CD4-positive, alpha-beta T cell treated with Interferon alpha-2 for 1 hour (primary cell): ENCODE results near the gene PKP3.

Experiments used
- DNase-seq, 2 donors: peaks; one replicate each; pipeline ENCODE4 v3.0.0-alpha.2; 2020 to 2022

PKP3 gene

DNA sequence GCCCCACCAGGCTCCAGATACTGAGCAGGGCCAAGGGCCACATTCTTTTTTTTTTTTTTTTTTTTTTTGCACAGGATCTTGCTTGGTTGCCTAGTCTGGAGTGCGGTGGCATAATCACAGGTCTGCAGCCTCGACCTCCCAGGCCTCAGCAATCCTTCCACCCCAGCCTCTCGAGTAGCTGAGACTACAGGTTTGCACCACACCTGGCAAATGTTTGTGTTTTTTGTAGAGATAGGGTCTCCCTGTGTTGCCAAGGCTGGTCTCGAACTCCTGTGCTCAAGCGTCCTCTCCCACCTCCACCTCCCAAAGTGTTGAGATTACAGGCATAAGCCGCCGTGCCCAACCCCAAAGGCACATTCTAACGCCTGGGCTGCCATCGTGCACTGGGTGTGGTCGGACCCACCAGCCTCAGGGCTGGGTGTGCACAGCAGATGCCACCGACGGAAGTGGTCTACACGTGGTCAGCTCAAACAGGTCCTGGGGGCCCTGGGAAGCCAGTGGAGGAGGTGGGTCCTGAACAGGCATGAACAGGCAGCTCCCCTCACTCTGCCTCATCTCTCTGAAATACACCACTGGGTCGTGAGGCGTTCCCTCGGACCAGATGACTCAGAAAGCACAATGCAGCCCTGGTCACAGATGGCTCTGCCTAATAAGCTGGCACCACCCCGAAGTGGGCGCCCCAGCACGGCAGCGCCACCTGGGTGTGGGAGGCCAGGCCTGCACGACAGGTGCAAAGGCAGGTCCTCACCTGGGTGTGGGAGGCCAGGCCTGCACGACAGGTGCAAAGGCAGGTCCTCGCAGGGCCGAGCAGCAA, 29.9 kb upstream of the PKP3 start:
- DNase-seq: peak; percentile 69 to 84

DNA sequence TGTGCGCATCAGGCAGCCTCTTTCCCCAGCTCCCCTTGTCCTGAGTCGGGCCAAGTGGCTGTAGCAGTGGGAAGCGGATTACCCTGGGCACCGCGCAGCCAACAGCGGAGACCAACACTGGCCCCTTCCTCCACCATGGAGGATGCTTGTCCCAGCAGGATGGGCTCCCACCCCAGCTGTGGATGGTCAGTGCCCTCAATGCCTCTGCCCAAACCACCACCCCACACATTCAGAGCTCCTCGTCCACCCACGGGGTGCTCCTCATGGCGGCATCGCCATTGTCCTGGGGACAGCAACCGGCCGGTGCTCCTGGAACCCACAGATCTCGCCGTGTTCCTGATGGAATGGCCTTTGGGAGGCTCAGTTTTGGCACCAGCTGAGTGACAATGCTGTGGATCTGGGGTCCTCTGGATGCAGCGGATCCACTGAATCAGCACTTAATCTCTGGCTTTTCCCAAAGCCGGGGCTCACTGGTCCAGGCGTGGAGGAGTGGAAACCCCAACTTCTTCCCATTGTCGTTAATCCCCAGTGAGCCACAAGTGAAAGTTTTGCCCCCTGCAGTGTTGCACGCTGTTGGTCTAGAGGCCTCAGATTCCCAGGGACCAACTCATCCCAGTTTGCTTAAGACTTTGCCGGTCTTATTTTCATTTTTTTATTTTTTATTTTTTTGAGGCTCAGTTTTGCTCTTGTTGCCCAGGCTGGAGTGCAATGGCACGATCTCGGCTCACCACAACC, 28.9 kb upstream of the PKP3 start:
- no peak for DNase-seq

DNA sequence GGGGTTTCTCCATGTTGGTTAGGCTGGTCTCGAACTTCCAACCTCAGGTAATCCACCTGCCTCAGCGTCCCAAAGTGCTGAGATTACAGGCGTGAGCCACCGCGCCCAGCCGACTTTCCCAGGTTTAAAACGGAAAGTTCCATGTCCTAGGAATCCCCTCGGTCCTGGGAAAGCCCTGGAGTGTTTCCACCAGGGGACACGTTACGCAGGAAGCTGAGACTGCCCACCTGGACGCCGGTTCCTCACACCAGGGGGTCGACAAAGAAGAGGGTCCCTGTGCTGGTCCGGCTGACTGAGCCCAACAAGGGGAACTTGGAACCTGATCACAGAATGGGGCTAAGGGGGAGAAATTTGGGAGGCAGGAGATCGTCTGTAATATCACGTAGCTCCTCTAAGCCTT, 28.2 kb upstream of the PKP3 start:
- DNase-seq: no peak

DNA sequence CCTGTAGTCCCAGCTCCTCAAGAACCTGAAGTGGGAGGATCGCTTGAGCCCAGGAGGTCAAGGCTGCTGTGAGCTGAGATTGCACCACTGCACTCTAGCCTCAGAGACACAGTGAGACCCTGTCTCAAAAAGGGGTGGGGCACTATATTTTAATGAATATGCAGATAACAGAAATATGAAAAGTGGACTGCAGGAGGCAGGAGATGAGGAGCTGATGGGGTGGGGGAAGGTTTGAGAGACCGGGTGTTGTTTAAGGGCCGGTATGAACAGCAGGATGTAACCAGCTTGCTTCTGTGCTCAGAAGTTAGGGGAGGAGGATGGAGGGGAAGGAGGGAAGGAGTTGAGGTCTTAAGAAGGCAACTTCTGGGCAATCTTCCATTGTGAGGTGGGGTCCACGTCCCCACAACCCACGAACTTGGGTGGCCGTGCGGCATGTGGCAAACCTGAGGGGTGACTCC, 26.0 kb upstream of the PKP3 start:
- no peak for DNase-seq

DNA sequence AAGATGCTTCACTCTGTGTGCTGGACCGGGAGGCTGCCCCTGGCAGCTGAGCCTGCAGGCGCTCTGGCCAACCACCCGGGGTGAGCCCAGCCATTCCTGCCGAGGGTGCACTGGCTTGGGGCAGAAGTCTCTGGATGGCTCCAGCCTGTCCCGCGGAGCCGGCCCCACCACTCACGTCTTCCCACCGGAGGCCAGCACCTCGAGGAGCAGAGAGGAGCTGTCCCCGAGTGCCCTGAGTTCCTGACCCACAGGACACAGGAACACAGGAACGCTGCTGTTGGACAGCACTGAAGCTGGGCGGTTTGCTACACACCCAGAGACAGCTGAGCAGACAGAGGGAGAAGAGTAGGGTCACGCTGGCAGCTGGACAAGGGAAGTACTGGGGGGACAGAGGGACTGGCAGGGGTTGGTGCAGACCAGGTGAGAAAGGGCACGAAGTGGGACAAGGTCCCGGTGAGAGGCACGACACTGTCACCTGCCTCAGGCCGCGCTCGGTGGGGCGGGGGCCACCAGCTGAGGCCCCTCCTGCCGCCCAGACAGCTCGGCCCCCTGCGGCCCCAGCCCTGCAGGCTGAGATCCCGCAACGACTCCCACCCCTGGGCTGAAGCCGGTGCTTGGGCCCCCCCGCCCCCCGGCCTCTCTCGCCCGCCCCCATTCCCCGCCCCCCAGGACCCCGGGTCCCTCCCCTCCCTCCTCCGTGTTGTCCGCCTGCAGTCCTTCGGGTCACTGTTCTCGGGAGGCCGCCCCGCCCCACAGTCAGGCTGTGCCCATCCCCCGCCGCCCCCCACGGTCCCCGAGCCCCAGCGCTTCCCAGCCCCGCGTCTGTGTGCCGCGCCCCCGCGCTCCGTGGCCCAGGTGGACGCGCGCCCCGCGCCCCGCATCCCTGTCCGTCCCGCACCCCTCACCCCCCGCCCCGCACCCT, 25.3 kb upstream of the PKP3 start:
- DNase-seq: no peak

DNA sequence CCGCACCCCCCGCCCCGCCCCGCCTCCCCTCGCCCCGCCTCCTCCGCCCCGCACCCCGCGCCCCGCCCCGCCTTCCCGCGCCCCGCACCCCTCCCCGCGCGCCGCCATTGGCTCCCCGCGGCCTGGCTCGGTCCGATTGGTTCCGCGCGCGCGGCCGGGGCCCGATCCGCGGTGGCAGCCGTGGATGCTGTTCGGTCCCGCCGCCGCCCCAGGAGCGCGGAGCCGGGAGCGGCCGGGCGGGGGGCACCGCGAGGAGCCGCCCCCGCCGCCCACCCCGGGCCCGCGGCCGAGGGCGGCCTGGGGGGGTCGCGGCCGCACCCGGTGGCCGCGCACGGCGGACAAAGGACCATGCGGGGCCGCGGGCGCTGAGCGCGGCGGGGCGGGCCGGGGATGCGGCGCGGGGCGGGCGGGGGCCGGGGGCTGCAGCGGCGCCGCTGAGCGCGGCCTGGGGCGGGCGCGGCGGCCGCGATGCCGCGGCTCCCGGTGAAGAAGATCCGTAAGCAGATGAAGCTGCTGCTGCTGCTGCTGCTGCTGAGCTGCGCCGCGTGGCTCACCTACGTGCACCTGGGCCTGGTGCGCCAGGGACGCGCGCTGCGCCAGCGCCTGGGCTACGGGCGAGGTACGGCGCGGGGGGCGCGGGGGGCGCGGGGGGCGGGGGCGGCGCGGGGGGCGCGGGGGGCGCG, 24.5 kb upstream of the PKP3 start, which contains the start of gene B4GALNT4:
Gene B4GALNT4, plus strand, starts transcription at position 164 of the 683 bp plus-strand sequence. Its CDS starts 305 bp downstream, at position 469.
- DNase-seq: peak in 1 of 2 donors; percentile 44

DNA sequence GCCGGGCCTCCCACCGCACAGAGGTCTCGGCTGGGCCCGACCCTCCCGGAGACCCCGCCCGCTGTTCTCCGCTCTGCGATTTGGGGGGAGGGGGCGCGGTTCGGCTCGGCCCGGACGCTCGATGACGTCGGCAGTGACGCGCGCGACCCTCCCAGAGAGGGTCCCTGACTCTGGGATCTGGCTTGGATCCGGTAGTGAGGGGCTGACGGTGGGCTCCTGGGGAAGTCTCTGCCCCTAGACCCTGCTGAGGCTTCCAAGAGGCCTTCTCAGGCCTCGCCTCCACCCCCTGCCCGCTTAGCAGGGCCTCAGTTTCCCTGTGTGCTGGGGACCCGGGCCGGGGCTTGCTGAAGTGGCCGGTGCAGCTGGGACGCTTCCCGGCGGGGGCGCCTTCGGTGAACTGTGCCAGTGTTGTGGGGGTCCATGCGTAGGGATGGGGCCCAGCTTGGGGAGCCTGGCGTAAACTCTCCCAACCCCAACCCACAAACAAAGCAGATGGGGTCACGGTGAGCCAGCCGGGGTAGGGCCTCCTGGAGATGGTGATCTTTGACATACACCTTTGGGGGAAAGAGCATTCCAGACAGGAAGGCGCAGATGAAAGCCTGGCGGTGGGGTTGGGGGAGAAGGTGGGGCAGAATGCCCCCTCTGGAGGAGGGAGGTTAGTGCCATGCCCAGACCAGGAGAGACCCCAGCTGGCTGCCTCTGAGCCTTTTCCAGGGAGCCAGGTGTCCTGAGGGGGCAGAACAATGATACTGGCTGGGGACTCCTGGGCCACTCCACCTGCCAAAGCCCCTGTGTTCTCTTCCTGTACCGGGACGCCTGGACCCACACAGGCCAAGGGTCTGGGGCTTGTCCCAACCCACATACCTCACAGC, 23.7 kb upstream of the PKP3 start:
- DNase-seq: no peak

DNA sequence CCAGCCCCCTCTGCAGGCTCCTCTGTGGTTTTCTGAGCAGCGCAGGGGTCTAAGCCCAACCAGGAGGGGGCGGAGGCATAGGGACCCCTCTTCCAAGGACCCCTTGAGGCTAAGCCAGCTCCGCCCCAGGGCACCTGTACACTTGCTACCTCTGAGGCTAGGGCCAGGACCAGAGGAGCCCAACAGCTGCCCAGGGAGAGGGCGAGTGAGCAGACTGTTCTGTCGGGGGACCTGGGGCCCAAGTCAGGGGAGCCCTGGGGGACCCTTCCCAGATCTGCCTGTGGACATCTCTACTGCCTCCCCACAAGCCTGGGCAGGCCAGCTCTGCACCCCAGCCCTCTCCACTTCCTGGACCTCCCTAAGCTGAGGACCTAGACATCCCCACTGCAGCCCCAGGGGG, 23.0 kb upstream of the PKP3 start:
- no peak for DNase-seq

DNA sequence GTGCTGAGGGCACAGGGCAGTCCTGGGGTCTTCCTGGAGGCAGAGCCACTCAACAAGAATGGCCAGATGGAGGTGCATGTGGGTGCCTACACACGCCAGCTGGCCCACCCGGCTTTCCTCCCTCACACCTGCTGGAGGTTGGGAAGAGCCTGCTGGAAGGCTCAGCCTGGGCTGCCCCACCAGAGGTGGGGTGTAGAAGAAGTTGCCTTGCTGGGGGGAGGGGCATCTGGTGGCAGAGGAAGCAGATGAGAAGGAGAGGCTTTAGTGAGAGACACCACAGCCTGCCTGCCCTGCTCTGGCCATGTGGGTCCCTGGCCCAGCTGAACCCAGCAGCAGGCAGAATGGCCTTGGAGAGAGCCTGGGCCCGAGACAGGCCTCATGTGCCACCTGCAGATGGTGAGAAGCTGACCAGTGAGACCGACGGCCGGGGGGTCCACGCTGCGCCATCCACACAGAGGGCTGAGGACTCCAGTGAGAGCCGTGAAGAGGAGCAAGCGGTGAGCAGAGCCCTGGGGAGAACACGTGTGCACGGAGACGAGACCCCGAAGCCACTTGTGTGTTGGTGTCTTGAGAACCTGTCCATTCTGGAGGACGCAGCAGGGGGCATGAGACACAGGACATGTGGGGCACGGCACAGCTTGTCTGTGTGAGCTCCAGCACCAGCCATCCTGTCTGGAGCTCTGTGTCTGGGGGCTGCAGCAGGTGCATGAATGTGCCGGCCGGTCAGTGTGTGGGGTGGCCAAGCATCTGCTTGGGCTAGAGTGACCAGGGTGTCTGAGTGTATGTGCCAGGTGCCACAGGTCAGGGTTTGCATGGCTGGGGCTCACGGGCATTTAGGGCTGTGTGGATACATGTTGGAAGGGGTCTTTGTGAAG, 22.1 kb upstream of the PKP3 start:
- DNase-seq: no peak

DNA sequence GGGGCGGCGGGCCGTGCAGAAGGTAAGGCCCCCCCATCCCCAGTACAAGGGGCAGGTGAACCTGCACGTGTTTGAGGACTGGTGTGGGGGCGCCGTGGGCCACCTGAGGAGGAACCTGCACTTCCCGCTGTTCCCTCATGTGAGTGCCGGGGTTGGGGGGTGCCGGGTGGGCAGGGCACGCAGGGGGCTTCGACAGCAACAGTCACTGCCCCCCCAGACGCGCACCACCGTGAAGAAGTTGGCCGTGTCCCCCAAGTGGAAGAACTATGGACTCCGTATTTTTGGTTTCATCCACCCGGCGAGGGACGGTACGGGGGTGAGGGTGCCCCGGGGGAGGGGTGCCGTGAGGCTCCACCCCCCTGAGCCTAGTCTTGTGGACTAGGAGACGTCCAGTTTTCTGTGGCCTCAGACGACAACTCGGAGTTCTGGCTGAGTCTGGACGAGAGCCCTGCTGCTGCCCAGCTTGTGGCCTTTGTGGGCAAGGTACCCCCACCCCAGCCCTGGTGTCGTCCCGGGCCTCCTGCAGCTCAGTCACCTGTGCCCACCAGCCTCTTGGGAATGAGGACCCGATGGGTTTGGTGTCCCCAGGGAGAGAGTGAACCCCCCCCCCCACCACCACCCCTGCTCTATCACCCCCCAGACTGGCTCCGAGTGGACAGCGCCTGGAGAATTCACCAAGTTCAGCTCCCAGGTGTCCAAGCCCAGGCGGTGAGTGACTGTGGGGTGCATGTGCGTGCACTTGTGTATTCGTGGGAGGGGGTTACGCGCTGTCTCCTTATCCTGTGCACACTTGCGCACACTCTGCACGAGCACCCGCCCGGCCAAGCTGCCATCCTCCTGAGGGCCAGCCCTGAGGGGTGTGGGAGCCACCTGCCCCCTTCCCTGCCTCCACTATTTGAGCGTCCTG, 20.9 kb upstream of the PKP3 start:
- no peak for DNase-seq

DNA sequence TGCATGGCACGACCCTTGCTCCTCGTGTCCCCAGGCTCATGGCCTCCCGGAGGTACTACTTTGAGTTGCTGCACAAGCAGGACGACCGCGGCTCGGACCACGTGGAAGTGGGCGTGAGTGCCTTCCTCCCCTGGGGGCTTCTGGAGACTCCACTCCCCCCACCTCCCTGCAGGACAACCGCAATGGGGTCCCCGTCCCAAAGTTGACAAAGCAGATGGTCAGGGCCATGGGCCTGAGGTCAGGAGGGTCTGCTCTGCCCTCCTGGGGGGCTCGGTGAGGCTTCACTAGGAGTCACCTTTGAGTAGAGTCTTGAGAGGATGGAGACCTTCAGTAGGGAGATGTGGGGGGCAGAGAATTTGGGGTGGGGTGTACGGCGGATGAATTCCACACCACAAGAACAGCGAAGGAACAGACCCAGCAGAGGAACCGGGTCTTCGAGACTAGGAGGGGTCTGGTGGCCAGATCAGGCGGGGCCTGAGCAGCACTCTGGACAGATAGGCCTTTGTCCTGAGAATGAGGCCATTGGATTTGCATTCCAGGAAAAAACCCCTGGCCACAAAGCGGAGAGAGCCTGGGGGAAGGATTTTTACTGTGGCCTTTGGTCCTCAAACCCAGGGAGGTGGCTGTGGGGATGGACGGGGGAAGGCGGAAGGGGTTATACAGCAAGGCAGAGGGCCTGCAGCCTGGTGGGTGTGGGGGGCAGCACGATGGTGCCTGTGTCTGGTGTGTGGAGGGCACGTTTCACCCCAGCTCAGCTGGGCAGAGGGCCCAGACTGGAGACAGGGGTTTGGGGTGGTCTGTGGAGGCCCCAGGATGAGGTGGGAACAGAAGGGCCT, 20.1 kb upstream of the PKP3 start:
- no peak for DNase-seq

DNA sequence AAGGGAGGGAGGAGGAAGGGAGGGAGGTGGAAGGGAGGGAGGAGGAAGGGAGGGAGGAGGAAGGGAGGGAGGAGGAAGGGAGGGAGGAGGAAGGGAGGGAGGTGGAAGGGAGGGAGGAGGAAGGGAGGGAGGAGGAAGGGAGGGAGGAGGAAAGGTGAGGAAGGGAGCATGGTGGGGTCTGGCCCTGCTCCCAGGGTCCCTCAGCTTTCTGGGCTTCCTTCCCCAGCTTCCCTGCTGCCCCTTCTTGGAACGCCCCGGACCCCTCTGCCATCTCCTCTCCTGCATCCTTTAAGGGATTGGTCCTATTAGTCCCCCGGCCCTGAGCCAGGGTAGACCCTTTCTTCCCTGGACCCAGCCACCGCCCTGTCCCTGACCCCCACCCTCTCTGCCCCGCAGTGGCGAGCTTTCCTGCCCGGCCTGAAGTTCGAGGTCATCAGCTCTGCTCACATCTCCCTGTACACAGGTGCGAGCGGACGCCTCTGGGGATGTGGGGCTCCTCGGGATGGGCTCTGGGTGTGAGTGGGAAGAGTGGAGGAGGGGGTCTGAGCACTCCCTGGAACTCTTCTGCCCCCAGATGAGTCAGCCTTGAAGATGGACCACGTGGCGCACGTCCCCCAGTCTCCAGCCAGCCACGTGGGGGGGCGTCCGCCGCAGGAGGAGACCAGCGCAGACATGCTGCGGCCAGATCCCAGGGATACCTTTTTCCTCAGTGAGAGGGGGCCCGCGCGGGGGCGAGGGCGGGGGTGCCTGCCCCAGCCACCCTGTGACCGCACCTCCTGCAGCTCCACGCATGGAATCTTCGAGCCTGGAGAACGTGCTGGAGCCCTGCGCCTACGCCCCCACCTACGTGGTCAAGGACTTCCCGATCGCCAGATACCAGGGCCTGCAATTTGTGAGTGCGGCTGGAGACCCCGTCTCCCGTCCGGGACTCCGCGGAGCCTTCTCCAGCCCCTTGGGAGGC, 18.7 kb upstream of the PKP3 start:
- DNase-seq: no peak

DNA sequence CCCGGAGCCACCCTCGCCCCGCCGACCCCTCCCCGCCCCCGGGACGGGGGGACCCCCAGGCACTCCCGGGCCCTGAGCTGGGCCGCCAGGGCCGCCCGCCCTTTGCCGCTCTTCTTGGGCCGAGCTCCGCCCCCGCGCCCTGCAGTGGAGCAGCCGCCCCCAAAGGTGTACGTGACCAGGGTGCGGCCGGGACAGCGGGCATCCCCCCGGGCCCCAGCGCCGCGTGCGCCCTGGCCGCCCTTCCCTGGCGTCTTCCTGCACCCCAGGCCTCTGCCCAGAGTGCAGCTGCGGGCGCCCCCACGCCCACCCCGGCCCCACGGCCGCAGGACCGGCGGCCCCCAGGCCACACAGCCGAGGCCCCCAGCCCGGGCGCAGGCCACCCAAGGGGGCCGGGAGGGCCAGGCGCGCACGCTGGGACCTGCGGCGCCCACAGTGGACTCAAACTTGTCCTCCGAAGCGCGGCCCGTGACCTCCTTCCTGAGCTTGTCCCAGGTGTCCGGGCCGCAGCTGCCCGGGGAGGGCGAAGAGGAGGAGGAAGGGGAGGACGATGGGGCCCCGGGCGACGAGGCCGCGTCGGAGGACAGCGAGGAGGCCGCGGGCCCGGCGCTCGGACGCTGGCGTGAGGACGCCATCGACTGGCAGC, 17.4 kb upstream of the PKP3 start:
- no peak for DNase-seq

DNA sequence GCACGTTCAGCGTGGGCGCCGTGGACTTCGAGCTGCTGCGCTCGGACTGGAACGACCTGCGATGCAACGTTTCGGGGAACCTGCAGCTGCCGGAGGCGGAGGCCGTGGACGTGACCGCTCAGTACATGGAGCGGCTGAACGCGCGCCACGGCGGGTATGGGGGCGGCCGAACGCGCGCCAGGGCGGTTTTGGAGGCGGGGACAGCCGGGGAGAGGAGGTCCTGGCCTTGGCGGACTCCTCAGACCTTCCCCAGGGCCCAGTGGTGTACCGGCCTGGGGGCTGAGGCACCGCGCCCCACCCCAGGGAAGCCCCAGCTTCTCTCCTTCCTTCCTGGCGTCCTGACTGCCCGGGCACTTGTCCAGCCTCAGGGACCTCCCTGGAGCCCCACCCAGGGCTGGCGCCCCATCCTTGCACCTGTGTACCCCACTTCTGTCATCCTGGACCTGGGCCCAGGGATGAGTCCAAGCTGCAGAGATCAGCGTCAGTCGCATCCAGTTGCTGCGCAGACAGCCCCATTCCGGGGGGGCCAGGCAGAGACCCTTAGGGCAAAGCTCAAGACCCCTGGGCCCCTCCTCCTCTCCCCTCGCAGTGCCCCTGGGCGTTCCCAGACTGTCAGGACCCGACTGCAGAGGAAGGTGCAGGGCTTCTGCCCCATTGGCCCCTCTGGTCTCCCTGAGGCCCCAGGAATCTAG, 16.7 kb upstream of the PKP3 start:
- DNase-seq: no peak

DNA sequence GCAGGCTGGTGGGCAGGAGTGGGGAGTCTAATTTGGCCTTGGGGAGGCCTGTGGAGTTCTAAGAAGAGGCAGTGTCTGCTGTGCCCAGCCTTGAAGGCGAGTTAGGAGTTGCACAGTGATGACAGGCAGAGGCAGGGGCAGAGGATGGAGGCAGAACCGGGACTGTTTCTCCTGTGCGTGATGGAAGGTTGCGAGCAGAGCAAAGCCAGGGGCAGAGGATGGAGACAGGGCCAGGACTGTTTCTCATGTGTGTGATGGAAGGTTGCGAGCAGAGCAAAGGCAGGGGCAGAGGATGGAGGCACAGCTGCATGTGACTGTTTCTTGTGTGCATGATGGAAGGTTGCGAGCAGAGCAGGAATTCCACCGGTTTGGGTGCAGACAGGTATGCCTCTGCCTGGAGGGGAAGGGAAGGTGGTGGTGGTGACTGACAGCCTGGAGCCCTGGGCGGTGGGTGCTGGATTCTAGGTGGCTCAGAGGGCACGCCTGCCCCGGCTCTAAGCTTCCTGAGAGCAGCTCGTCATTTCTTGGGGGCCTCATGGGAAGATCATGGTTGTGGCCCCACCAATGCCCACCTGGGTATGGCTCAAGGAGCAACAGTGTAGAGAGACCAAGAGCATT, 16.0 kb upstream of the PKP3 start:
- DNase-seq: no peak
